LNCaP clone FGC (cell line): ENCODE data around the gene CDC42BPG.

Source experiments
- DNase-seq: peaks from one replicate; pipeline ENCODE4 v3.0.0-alpha.2; 2011; ENCODE audit warnings: low read depth
- H3K4me3 ChIP-seq: 2 replicates; pipeline ENCODE4 v1.5.1; 2011; ENCODE audit warnings: mild to moderate bottlenecking, low read depth, low read length, control low read depth
- TF ChIP-seq, protein P1 (sequence below): IDR thresholded peaks from 2 replicates; pipeline ENCODE4 v1.5.1; 2012; ENCODE audit warnings: mild to moderate bottlenecking; ENCODE audit not compliant: control insufficient read depth, insufficient read depth; ENCODE audit errors: extremely low read depth

Gene CDC42BPG, protein sequence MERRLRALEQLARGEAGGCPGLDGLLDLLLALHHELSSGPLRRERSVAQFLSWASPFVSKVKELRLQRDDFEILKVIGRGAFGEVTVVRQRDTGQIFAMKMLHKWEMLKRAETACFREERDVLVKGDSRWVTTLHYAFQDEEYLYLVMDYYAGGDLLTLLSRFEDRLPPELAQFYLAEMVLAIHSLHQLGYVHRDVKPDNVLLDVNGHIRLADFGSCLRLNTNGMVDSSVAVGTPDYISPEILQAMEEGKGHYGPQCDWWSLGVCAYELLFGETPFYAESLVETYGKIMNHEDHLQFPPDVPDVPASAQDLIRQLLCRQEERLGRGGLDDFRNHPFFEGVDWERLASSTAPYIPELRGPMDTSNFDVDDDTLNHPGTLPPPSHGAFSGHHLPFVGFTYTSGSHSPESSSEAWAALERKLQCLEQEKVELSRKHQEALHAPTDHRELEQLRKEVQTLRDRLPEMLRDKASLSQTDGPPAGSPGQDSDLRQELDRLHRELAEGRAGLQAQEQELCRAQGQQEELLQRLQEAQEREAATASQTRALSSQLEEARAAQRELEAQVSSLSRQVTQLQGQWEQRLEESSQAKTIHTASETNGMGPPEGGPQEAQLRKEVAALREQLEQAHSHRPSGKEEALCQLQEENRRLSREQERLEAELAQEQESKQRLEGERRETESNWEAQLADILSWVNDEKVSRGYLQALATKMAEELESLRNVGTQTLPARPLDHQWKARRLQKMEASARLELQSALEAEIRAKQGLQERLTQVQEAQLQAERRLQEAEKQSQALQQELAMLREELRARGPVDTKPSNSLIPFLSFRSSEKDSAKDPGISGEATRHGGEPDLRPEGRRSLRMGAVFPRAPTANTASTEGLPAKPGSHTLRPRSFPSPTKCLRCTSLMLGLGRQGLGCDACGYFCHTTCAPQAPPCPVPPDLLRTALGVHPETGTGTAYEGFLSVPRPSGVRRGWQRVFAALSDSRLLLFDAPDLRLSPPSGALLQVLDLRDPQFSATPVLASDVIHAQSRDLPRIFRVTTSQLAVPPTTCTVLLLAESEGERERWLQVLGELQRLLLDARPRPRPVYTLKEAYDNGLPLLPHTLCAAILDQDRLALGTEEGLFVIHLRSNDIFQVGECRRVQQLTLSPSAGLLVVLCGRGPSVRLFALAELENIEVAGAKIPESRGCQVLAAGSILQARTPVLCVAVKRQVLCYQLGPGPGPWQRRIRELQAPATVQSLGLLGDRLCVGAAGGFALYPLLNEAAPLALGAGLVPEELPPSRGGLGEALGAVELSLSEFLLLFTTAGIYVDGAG (N-terminal part only)

DNA sequence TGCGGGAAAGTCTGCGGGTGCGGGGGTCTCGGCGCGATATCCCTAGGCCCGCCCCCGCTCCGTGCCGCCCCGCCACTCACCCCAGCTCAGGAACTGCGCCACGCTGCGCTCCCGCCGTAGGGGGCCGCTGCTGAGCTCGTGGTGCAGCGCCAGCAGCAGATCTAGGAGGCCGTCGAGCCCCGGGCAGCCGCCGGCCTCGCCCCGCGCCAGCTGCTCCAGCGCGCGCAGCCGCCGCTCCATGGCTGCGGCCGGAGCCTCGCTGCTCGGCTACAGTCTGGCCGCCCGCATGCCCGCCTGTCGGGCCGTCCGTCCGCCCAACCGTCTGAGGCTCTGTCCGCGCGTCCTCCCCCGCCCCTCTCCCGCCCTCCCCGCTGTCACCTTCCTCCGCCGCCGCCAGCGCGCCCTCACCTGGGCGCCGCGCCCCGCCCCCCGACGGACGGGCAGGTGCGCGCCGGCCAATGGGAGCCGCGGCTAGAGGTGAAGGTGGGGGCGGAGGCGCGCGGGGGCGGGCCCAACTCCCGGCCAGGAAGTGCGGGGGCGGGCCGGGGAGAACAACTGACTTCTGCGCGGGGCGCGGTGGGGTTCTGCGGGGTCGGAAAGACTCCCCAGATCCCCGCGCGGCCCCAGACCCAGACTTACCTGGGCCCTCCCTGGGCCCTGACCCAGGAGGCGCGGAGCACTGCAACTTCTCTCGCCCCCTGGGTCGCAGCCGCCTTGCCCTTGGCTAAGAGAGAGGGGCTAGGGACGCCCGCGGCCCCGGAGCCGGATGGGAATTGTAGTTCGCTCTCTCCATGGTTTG is at the start of gene CDC42BPG:
Gene CDC42BPG, minus strand, starts transcription at position 324 of the 799 bp plus-strand sequence. Its CDS starts 84 bp downstream, at position 240.
- H3K4me3 ChIP-seq, result peak within 1 kb of the TSS; percentile 94
- no peak for DNase-seq
- TF ChIP-seq, protein P1, sequence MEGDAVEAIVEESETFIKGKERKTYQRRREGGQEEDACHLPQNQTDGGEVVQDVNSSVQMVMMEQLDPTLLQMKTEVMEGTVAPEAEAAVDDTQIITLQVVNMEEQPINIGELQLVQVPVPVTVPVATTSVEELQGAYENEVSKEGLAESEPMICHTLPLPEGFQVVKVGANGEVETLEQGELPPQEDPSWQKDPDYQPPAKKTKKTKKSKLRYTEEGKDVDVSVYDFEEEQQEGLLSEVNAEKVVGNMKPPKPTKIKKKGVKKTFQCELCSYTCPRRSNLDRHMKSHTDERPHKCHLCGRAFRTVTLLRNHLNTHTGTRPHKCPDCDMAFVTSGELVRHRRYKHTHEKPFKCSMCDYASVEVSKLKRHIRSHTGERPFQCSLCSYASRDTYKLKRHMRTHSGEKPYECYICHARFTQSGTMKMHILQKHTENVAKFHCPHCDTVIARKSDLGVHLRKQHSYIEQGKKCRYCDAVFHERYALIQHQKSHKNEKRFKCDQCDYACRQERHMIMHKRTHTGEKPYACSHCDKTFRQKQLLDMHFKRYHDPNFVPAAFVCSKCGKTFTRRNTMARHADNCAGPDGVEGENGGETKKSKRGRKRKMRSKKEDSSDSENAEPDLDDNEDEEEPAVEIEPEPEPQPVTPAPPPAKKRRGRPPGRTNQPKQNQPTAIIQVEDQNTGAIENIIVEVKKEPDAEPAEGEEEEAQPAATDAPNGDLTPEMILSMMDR, result peak; percentile 83

DNA sequence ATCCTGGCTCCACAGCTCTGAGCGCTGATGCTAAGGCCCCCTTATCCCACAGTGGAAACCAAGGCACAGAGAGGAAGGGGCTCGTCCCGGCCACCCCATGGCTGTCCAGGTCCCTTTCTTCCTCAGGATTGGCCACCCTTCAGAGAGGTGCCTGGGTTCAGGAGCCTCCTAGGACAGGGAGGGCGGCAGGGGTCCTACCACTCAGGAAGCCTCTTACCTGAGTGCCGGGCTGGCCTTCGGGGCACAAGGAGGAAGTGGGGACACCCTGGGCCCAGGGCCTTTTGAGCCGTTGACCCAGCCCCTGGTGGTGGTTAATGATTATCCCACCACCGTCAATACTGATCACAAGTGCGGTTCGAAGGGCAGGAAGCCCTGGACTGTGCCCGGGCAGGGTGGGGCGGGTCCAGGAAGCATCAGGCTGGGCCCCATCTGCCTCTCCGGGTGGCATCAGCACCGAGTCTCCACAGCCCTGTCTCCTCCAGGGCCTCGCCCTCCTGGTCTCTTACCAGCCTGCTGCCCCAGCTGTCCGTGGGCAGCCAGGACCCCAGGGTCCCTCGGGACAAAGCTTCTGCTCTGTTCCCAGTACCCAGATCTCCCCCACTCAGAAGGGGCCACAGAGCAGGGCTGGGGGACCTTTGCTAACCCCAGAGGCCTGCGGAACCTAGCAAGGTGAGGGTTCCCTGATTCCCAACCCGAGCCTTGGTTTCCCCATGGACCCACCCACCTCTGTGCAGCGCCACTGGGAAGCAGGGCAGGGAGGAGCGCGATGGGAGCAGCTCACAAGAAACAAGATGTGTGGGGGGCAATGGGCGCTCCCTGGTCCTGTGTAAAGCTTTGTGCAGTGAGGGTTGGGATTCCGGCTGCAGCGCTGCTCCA is 49.0 kb upstream of the CDC42BPG start:
- DNase-seq, result no peak
- TF ChIP-seq, protein P1, result no peak
- H3K4me3 ChIP-seq, result no peak overlapping the region

DNA sequence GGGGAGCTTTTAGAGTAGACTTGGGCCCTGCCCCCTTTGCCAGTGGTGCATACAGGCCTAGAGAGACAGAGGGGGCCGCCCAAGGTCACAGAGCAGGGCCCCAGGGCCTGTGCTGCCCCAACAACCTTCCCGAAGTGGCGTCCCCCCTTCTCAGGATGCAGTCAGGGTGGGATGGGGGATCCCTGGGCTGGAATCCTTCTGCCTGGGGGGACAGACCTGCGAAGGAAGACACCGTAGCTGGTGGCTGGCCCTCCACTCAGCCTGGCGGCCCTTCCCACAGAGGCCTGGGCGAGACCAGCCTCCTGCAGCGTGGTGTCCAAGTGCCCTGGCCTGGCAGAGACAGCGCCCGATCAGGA is 48.4 kb upstream of the CDC42BPG start:
- no peak for DNase-seq
- TF ChIP-seq, protein P1, result no peak
- H3K4me3 ChIP-seq, result no peak overlapping the region

DNA sequence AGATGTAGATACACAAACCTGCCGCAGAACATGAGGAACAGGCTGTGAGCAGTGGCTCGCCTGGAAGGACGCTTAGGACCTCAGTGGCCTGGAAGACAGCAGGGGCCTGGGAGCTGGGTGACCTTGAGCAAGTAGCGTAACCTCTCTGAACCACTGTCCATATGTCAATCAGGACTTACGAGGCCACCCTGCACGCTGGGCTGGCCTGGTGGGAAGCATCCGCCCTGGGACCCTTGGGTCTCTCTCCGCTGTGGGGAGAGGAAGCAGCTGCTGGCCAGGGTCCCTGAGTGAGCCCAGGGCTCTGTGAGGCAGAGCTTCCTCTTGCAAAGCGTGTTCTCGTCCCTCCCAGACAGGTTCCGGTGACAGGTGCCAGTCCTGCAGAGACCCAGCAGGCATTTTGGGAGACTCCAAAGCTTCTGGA is 48.0 kb upstream of the CDC42BPG start:
- TF ChIP-seq, protein P1, result no peak
- no peak overlapping the region for H3K4me3 ChIP-seq
- no peak for DNase-seq

DNA sequence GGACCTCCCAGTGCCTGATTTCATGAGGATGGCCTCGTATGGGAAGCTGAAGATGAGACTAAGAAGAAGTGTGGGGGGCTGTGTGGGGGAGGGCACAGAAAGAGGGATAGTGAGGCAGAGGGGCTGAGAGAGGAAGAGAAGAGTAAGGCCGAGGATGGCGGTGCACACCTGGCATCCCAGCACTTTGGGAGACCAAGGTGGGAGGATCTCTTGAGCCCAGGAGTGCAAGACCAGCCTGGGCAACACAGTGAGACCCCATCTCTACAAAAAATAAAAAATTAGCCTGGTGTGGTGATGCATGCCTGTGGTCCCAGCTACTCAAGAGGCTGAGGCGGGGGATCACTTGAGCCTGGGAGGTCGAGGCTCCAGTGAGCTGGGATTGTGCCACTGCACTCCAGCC is 47.4 kb upstream of the CDC42BPG start:
- DNase-seq, result no peak
- H3K4me3 ChIP-seq, result no peak overlapping the region
- TF ChIP-seq, protein P1, result no peak
